Measurements from ENCODE around the gene XRCC6. TPM values are rescaled to one million over a fixed set of nuclear protein-coding genes. Genes with fewer than 3 reads are reported as not detected.

Gene XRCC6
- total RNA-seq, result 492 and 504 TPM in 2 replicates

GRCh38 chr22:41621099-41621910 lies at the start of gene XRCC6:
Gene XRCC6, plus strand, starts transcription at chr22:41621295. Its CDS starts 710 bp downstream, at chr22:41622005.

GRCh38 chr22:41589391-41590241 lies 31.5 kb upstream of the XRCC6 start, which contains the start of gene PMM1:
Gene PMM1, minus strand, starts transcription at chr22:41589840. Its CDS starts 35 bp downstream, at chr22:41589805.

GRCh38 chr22:41620589-41621098 lies 451 bp upstream of the XRCC6 start, which contains the start of gene DESI1:
Gene DESI1, minus strand, starts transcription at chr22:41621043. Its CDS starts 204 bp downstream, at chr22:41620839.

GRCh38 chr22:41688365-41689211 lies 67.5 kb downstream of the XRCC6 start, which contains the start of gene SNU13:
Gene SNU13, minus strand, starts transcription at chr22:41688867. Its CDS starts 71 bp downstream, at chr22:41688796.

GRCh38 chr22:41699264-41700107 lies 78.4 kb downstream of the XRCC6 start, which contains the start of gene MEI1:
Gene MEI1, plus strand, starts transcription at chr22:41699503. Its CDS starts 36 bp downstream, at chr22:41699539.

Other genes with a start within 250 kb of the XRCC6 start
- gene TEF, start 239.4 kb upstream of the XRCC6 start, total RNA-seq, result 10.8 and 16.7 TPM in 2 replicates
- gene TOB2, start 174.5 kb upstream of the XRCC6 start, total RNA-seq, result 27.1 and 36.6 TPM in 2 replicates
- gene PHF5A, start 152.6 kb upstream of the XRCC6 start, total RNA-seq, result 47.5 and 55.6 TPM in 2 replicates
- 103 and 109 TPM in 2 replicates for gene ACO2, start 152.2 kb upstream of the XRCC6 start, total RNA-seq
- gene POLR3H, start 76.8 kb upstream of the XRCC6 start, total RNA-seq, result 10.5 and 27.7 TPM in 2 replicates
- gene CSDC2, start 60.3 kb upstream of the XRCC6 start, total RNA-seq, result 2.3 and 2.7 TPM in 2 replicates
- 81.0 and 105 TPM in 2 replicates for gene PMM1, start 31.5 kb upstream of the XRCC6 start, total RNA-seq
- gene DESI1, start 252 bp upstream of the XRCC6 start, total RNA-seq, result 23.9 and 31.1 TPM in 2 replicates
- gene SNU13, start 67.6 kb downstream of the XRCC6 start, total RNA-seq, result 139 and 170 TPM in 2 replicates
- gene MEI1, start 78.2 kb downstream of the XRCC6 start, total RNA-seq, result 4.6 and 8.6 TPM in 2 replicates
- 12.8 and 13.3 TPM in 2 replicates for gene CCDC134, start 179.4 kb downstream of the XRCC6 start, total RNA-seq
- gene SREBF2, start 211.8 kb downstream of the XRCC6 start, total RNA-seq, result 72.4 and 74.4 TPM in 2 replicates

Measured in myometrial cell (primary cell).